Measurements from ENCODE around the gene FXYD4.

The FXYD4 gene

DNA sequence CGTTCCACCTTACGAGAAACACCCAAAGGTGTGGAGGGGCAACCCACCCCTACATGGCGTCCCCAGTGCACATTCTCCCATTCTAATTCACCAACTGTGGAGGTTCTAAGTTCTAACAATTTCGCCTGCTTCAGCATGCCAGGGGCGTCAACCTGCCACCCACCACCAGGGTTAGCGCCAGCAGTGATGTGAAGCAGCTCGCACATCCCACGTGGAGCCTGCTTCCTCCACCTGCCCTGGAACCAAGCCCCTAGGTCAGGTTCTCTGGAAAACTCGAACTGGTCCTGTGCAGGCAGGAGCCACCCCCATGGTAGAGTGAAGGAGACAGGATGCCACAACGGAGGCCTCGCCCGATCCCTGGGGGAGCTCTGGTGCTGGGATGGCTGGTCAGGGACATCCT lies 33.3 kb upstream of the FXYD4 start:
- Histone ChIP-seq H3K4me1 (ENCODE audit: insufficient read depth, low read length, poor library complexity, severe bottlenecking) (peaks cover under 1% of the 10 kb centered on the region), H3K9me3 (ENCODE audit: insufficient read depth, low read depth, low read length) (no peaks in the 10 kb centered on the region), H4K20me1 (ENCODE audit: insufficient read depth, low read length, poor library complexity, severe bottlenecking) (no peaks in the 10 kb centered on the region), H3K4me2 (ENCODE audit: low read depth, low read length, poor library complexity, severe bottlenecking) (no peak overlapping the region), H3K9ac (ENCODE audit: low read depth, low read length, poor library complexity, severe bottlenecking) (no peak overlapping the region), H3K9me2 (replicated peaks; ENCODE audit: low read depth, low read length) (no peaks in the 10 kb centered on the region), H3K36me3 (ENCODE audit: insufficient read depth, low read length) (no peaks in the 10 kb centered on the region), H3F3A (ENCODE audit: low read depth) (no peaks in the 10 kb centered on the region), H3K79me2 (ENCODE audit: insufficient read depth, low read length) (no peaks in the 10 kb centered on the region), H3K27me3 (ENCODE audit: insufficient read depth, low read length, poor library complexity, severe bottlenecking) (no peaks in the 10 kb centered on the region), H2AFZ (ENCODE audit: low read length) (no peak overlapping the region), H3K4me3 (ENCODE audit: low read length, poor library complexity, severe bottlenecking) (no peak overlapping the region)
- no peak for TF ChIP-seq EZH2phosphoT487 (IDR thresholded peaks at IDR 0.05; ENCODE audit: borderline replicate concordance)
- TF ChIP-seq CTCF (conservative IDR thresholded peaks at IDR 0.05; ENCODE audit: low read length) = no peak

DNA sequence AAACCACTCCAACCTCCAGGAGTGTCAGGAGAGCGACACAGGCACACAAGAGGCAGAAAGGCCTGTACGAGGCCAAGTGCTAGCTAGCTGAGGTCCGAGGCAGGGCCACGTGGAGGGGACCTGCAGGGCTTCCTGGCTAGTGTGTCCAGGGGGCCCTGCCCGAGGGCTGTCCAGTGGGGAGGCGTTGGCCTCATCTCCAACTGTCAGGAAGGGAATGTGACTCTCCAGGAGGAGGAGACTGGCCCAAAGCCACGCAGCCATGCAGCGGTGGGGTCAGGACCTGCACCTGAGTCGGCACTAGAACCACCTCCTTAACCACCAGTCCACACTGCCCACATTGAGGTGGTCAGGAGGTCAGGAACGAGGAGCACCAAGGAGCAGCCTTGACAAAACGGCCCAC lies 32.3 kb upstream of the FXYD4 start:
- Histone ChIP-seq H3K4me2 (ENCODE audit: low read depth, low read length, poor library complexity, severe bottlenecking) (no peak overlapping the region), H2AFZ (ENCODE audit: low read length) (no peak overlapping the region)

GRCh38 chr10:43340101-43340500 lies 31.3 kb upstream of the FXYD4 start:
- Histone ChIP-seq H2AFZ (ENCODE audit: low read length) (no peak overlapping the region), H3K9ac (ENCODE audit: low read depth, low read length, poor library complexity, severe bottlenecking) (no peak overlapping the region)

More for the DNA sequence above, 32.3 kb upstream of the FXYD4 start:
- no peaks in the 10 kb centered on the region for H3F3A ChIP-seq (ENCODE audit: low read depth)
- no peaks in the 10 kb centered on the region for H4K20me1 ChIP-seq (ENCODE audit: insufficient read depth, low read length, poor library complexity, severe bottlenecking)
- no peak overlapping the region for H3K4me3 ChIP-seq (ENCODE audit: low read length, poor library complexity, severe bottlenecking)
- no peak overlapping the region for H3K9ac ChIP-seq (ENCODE audit: low read depth, low read length, poor library complexity, severe bottlenecking)
- no peaks in the 10 kb centered on the region for H3K36me3 ChIP-seq (ENCODE audit: insufficient read depth, low read length)
- no peaks in the 10 kb centered on the region for H3K79me2 ChIP-seq (ENCODE audit: insufficient read depth, low read length)
- no peaks in the 10 kb centered on the region for H3K9me3 ChIP-seq (ENCODE audit: insufficient read depth, low read depth, low read length)
- no peaks in the 10 kb centered on the region for H3K27me3 ChIP-seq (ENCODE audit: insufficient read depth, low read length, poor library complexity, severe bottlenecking)
- TF ChIP-seq EZH2phosphoT487 (IDR thresholded peaks at IDR 0.05; ENCODE audit: borderline replicate concordance) (no peak), CTCF (conservative IDR thresholded peaks at IDR 0.05; ENCODE audit: low read length) (no peak)
- H3K4me1 ChIP-seq (ENCODE audit: insufficient read depth, low read length, poor library complexity, severe bottlenecking) = no peaks in the 10 kb centered on the region
- H3K9me2 ChIP-seq (replicated peaks; ENCODE audit: low read depth, low read length) = no peaks in the 10 kb centered on the region

More at GRCh38 chr10:43340101-43340500, 31.3 kb upstream of the FXYD4 start:
- no peaks in the 10 kb centered on the region for H3K9me3 ChIP-seq (ENCODE audit: insufficient read depth, low read depth, low read length)
- H3K4me3 ChIP-seq (ENCODE audit: low read length, poor library complexity, severe bottlenecking) = no peak overlapping the region
- no peaks in the 10 kb centered on the region for H3K9me2 ChIP-seq (replicated peaks; ENCODE audit: low read depth, low read length)
- TF ChIP-seq EZH2phosphoT487 (IDR thresholded peaks at IDR 0.05; ENCODE audit: borderline replicate concordance) (no peak), CTCF (conservative IDR thresholded peaks at IDR 0.05; ENCODE audit: low read length) (no peak)
- no peaks in the 10 kb centered on the region for H4K20me1 ChIP-seq (ENCODE audit: insufficient read depth, low read length, poor library complexity, severe bottlenecking)
- H3K79me2 ChIP-seq (ENCODE audit: insufficient read depth, low read length) = no peaks in the 10 kb centered on the region
- no peaks in the 10 kb centered on the region for H3K27me3 ChIP-seq (ENCODE audit: insufficient read depth, low read length, poor library complexity, severe bottlenecking)
- no peaks in the 10 kb centered on the region for H3F3A ChIP-seq (ENCODE audit: low read depth)
- H3K36me3 ChIP-seq (ENCODE audit: insufficient read depth, low read length) = no peaks in the 10 kb centered on the region
- H3K4me1 ChIP-seq (ENCODE audit: insufficient read depth, low read length, poor library complexity, severe bottlenecking) = no peaks in the 10 kb centered on the region
- no peak overlapping the region for H3K4me2 ChIP-seq (ENCODE audit: low read depth, low read length, poor library complexity, severe bottlenecking)
